Activated T-helper 1 cell treated with anti-CD3 and anti-CD28 coated beads, Interleukin-12 subunit alpha, Interleukin-12 subunit beta, Interleukin-2, Interleukin-4 antibody, amounts not matched to agents 30 ng/mL and 10 ng/mL and 1 ng/mL, durations not matched to agents 14 hours and 24 hours and 36 hours (primary cell): Measurements from ENCODE around the gene PITPNC1. TPM values are rescaled to one million over a fixed set of nuclear protein-coding genes. Genes with fewer than 3 reads are reported as not detected.
A peak's percentile ranks its signal among the peaks of the same experiment; 100 is the strongest.
"Not testable (repeated sequence)": the region's sequence is repeated elsewhere in the genome, so short reads cannot be mapped to it uniquely, and the experiment has no call there.

Source experiments
- DNase-seq: peaks from one replicate; pipeline ENCODE4 v3.0.0; 2021; ENCODE audit warnings: low spot score
- H3K27ac Mint-ChIP-seq: one replicate; pipeline ENCODE4 v1.8.0; 2021; ENCODE audit warnings: mild to moderate bottlenecking, mixed read lengths
- H3K27me3 Mint-ChIP-seq: one replicate; pipeline ENCODE4 v1.8.0; 2022; ENCODE audit warnings: mild to moderate bottlenecking, moderate library complexity, mixed read lengths; ENCODE audit not compliant: insufficient read depth
- H3K36me3 Mint-ChIP-seq: one replicate; pipeline ENCODE4 v1.8.0; 2021; ENCODE audit warnings: low read depth, mixed read lengths
- H3K4me1 Mint-ChIP-seq: one replicate; pipeline ENCODE4 v1.8.0; 2021; ENCODE audit warnings: low read depth, mixed read lengths
- H3K4me3 Mint-ChIP-seq: one replicate; pipeline ENCODE4 v1.8.0; 2021; ENCODE audit warnings: mild to moderate bottlenecking, moderate library complexity, mixed read lengths
- H3K9me3 Mint-ChIP-seq: one replicate; pipeline ENCODE4 v1.8.0; 2021; ENCODE audit warnings: mixed read lengths
- intact Hi-C: fragments of 100-400 bp; cut with micrococcal nuclease; formaldehyde crosslinking; loops from one replicate; pipeline ENCODE4 v1.15.1; 2024
- total RNA-seq: library from RNA; stranded (reverse); gene quantifications from 2 replicates; pipeline ENCODE4 v1.2.3, GENCODE V29; 2022

Gene PITPNC1
- total RNA-seq, 1 donor from 2014 or later = 17.7 TPM

- DNase-seq = no peak
- H3K9me3 Mint-ChIP-seq = no peaks in the 10 kb centered on the region
- peaks cover 59% of the 10 kb centered on the region for H3K36me3 Mint-ChIP-seq
- H3K27ac Mint-ChIP-seq = peak overlapping the region; percentile 8
- no peak overlapping the region for H3K4me3 Mint-ChIP-seq
- H3K4me1 Mint-ChIP-seq = peaks cover 22% of the 10 kb centered on the region
- H3K27me3 Mint-ChIP-seq = no peaks in the 10 kb centered on the region
- intact Hi-C loops = no loop called here
Observed at GRCh38 chr17:67725373-67725791, 348.3 kb downstream of the PITPNC1 start.

- H3K9me3 Mint-ChIP-seq = no peaks in the 10 kb centered on the region
- H3K27ac Mint-ChIP-seq = peak overlapping the region; percentile 8
- H3K36me3 Mint-ChIP-seq = peaks cover 58% of the 10 kb centered on the region
- intact Hi-C loops = no loop called here
- no peak for DNase-seq
- peaks cover 22% of the 10 kb centered on the region for H3K4me1 Mint-ChIP-seq
- no peak overlapping the region for H3K4me3 Mint-ChIP-seq
- no peaks in the 10 kb centered on the region for H3K27me3 Mint-ChIP-seq
Observed at GRCh38 chr17:67725807-67726206, 348.7 kb downstream of the PITPNC1 start.

GRCh38 chr17:67727152-67728039, 350.3 kb downstream of the PITPNC1 start:
- H3K9me3 Mint-ChIP-seq, H3K4me3 Mint-ChIP-seq, H3K27ac Mint-ChIP-seq, H3K27me3 Mint-ChIP-seq, DNase-seq, intact Hi-C loops: not testable (repeated sequence)
- peaks cover 20% of the 10 kb centered on the region for H3K4me1 Mint-ChIP-seq
- peaks cover 54% of the 10 kb centered on the region for H3K36me3 Mint-ChIP-seq

GRCh38 chr17:67729903-67730302, 352.8 kb downstream of the PITPNC1 start:
- peaks cover 38% of the 10 kb centered on the region for H3K4me1 Mint-ChIP-seq
- no peaks in the 10 kb centered on the region for H3K9me3 Mint-ChIP-seq
- DNase-seq = no peak
- peaks cover 56% of the 10 kb centered on the region for H3K36me3 Mint-ChIP-seq
- no peak overlapping the region for H3K27ac Mint-ChIP-seq
- H3K4me3 Mint-ChIP-seq = no peak overlapping the region
- intact Hi-C loops = no loop called here
- H3K27me3 Mint-ChIP-seq = no peaks in the 10 kb centered on the region

- intact Hi-C loops = no loop called here
- Mint-ChIP-seq H3K27ac (no peak overlapping the region), H3K27me3 (no peaks in the 10 kb centered on the region), H3K4me1 (peaks cover 30% of the 10 kb centered on the region), H3K9me3 (no peaks in the 10 kb centered on the region), H3K4me3 (no peak overlapping the region), H3K36me3 (peaks cover 49% of the 10 kb centered on the region)
- DNase-seq = no peak
Observed at GRCh38 chr17:67730731-67731130, 353.6 kb downstream of the PITPNC1 start.

- peaks cover 24% of the 10 kb centered on the region for H3K4me1 Mint-ChIP-seq
- no peaks in the 10 kb centered on the region for H3K9me3 Mint-ChIP-seq
- no peak for DNase-seq
- no peak overlapping the region for H3K27ac Mint-ChIP-seq
- H3K4me3 Mint-ChIP-seq = no peak overlapping the region
- no peaks in the 10 kb centered on the region for H3K27me3 Mint-ChIP-seq
- peaks cover 58% of the 10 kb centered on the region for H3K36me3 Mint-ChIP-seq
- intact Hi-C loops = no loop called here
Observed at GRCh38 chr17:67733449-67733848, 356.4 kb downstream of the PITPNC1 start.

- Mint-ChIP-seq H3K4me3 (no peak overlapping the region), H3K9me3 (no peaks in the 10 kb centered on the region), H3K27ac (no peak overlapping the region), H3K36me3 (peaks cover 41% of the 10 kb centered on the region), H3K4me1 (peaks cover 19% of the 10 kb centered on the region), H3K27me3 (no peaks in the 10 kb centered on the region)
- no peak for DNase-seq
- intact Hi-C loops = no loop called here
Observed at GRCh38 chr17:67737145-67737544, 360.1 kb downstream of the PITPNC1 start.

- Mint-ChIP-seq H3K27ac (no peak overlapping the region), H3K27me3 (no peaks in the 10 kb centered on the region), H3K9me3 (no peaks in the 10 kb centered on the region), H3K4me1 (no peaks in the 10 kb centered on the region), H3K4me3 (no peak overlapping the region), H3K36me3 (peaks cover 38% of the 10 kb centered on the region)
- DNase-seq = no peak
- intact Hi-C loops = no loop called here
Observed at GRCh38 chr17:67742025-67742424, 364.9 kb downstream of the PITPNC1 start.

Other genes starting within 250 kb of the PITPNC1 start
- gene HELZ, start 132.1 kb upstream of the PITPNC1 start, total RNA-seq = 65.8 and 70.4 TPM in 2 replicates
- gene PSMD12, start 10.7 kb upstream of the PITPNC1 start, total RNA-seq = 87.4 TPM in 2 replicates